ENCODE results near the gene SFXN5. TPM values are rescaled to one million over a fixed set of nuclear protein-coding genes. Genes with fewer than 3 reads are reported as not detected.

Gene SFXN5
- total RNA-seq, 4 donors from 2014 or later = 22.9 to 55.4 (median 41.2) TPM

GRCh38 chr2:73018188-73018825 lies 53.2 kb downstream of the SFXN5 start:
- no peak for TF ChIP-seq POLR2A (IDR thresholded peaks at IDR 0.05)
- TF ChIP-seq, protein P1, sequence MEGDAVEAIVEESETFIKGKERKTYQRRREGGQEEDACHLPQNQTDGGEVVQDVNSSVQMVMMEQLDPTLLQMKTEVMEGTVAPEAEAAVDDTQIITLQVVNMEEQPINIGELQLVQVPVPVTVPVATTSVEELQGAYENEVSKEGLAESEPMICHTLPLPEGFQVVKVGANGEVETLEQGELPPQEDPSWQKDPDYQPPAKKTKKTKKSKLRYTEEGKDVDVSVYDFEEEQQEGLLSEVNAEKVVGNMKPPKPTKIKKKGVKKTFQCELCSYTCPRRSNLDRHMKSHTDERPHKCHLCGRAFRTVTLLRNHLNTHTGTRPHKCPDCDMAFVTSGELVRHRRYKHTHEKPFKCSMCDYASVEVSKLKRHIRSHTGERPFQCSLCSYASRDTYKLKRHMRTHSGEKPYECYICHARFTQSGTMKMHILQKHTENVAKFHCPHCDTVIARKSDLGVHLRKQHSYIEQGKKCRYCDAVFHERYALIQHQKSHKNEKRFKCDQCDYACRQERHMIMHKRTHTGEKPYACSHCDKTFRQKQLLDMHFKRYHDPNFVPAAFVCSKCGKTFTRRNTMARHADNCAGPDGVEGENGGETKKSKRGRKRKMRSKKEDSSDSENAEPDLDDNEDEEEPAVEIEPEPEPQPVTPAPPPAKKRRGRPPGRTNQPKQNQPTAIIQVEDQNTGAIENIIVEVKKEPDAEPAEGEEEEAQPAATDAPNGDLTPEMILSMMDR (IDR thresholded peaks at IDR 0.05) = no peak
- DNase-seq = no peak
- no peaks in the 10 kb centered on the region for H3K4me1 ChIP-seq

DNA sequence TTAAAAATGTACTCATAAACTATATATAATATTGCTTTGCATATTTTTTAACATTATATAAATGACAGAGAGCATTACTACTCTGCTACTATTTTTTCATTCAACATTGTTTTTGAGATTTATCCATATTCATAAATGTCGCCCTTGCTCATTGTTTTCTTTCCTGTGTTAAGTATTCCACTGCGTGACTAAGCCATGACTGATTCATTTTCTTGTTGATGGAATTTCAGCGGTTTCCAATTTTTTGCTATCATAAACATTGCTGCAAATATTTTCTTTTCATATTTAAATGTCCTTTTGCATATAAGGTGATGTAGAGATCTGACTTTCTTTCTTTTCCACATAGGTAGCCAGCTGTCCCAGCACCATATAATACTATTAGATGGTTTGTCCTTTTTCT lies 57.6 kb downstream of the SFXN5 start:
- Histone ChIP-seq H3K4me1 (no peaks in the 10 kb centered on the region), H3K4me3 (no peak overlapping the region), H3K27ac (no peak overlapping the region), H3K27me3 (no peaks in the 10 kb centered on the region), H3K36me3 (no peaks in the 10 kb centered on the region), H3K9me3 (no peaks in the 10 kb centered on the region)
- DNase-seq = no peak
- TF ChIP-seq, protein P1 (IDR thresholded peaks at IDR 0.05) = no peak
- no peak for TF ChIP-seq POLR2A (IDR thresholded peaks at IDR 0.05)

More at GRCh38 chr2:73018188-73018825, 53.2 kb downstream of the SFXN5 start:
- Histone ChIP-seq H3K36me3 (peaks cover 0 to 7% (median 0%) of the 10 kb centered on the region in 3 donors), H3K27me3 (no peaks in the 10 kb centered on the region), H3K9me3 (no peaks in the 10 kb centered on the region), H3K4me3 (no peak overlapping the region), H3K27ac (no peak overlapping the region)

- Histone ChIP-seq H3K4me1 (no peaks in the 10 kb centered on the region), H3K27me3 (no peaks in the 10 kb centered on the region), H3K4me3 (no peak overlapping the region), H3K9me3 (no peaks in the 10 kb centered on the region), H3K27ac (no peak overlapping the region), H3K36me3 (peaks cover 0 to 3% (median 0%) of the 10 kb centered on the region in 3 donors)
- DNase-seq = peak in 2 of 3 donors; percentile 19 to 29
- TF ChIP-seq, protein P1 (IDR thresholded peaks at IDR 0.05) = no peak
- TF ChIP-seq POLR2A (IDR thresholded peaks at IDR 0.05) = no peak
These were observed 62.2 kb downstream of the SFXN5 start for GRCh38 chr2:73009177-73009839.

DNA sequence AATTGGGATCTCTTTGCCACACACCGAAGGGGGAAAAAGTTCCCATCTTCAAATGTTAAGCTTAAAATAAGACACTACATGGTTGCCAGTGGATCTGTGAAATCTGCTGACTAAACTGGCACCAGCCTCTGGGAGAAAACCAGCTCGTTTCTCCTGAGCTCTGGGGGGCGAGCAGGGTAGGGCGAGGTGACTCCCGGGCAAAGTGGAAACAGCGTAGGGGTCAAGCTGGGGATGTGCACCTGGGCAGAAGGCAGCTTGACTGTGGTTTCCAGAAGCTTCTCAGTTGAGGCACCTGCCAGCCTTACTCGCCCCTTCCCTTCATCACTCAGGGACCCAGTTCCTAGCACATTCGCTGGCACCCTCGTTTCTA lies 62.8 kb downstream of the SFXN5 start:
- Histone ChIP-seq H3K27ac (no peak overlapping the region), H3K36me3 (peaks cover 0 to 3% (median 0%) of the 10 kb centered on the region in 3 donors), H3K4me1 (no peaks in the 10 kb centered on the region), H3K27me3 (no peaks in the 10 kb centered on the region), H3K9me3 (no peaks in the 10 kb centered on the region), H3K4me3 (no peak overlapping the region)
- DNase-seq = peak in 1 of 3 donors; percentile 15
- TF ChIP-seq POLR2A (IDR thresholded peaks at IDR 0.05) = no peak
- TF ChIP-seq, protein P1 (IDR thresholded peaks at IDR 0.05) = no peak

GRCh38 chr2:73007991-73008765 lies 63.3 kb downstream of the SFXN5 start:
- H3K27me3 ChIP-seq = no peaks in the 10 kb centered on the region
- TF ChIP-seq, protein P1 (IDR thresholded peaks at IDR 0.05) = no peak
- TF ChIP-seq POLR2A (IDR thresholded peaks at IDR 0.05) = no peak
- peak in 2 of 3 donors; percentile 21 to 34 for DNase-seq
- no peak overlapping the region for H3K4me3 ChIP-seq
- H3K36me3 ChIP-seq = peaks cover 0 to 3% (median 0%) of the 10 kb centered on the region in 3 donors
- H3K9me3 ChIP-seq = no peaks in the 10 kb centered on the region
- H3K27ac ChIP-seq = no peak overlapping the region
- no peaks in the 10 kb centered on the region for H3K4me1 ChIP-seq

All from Peyer's patch (tissue), 4 donors.